ENCODE measurements around the gene GPR137B.

DNA sequence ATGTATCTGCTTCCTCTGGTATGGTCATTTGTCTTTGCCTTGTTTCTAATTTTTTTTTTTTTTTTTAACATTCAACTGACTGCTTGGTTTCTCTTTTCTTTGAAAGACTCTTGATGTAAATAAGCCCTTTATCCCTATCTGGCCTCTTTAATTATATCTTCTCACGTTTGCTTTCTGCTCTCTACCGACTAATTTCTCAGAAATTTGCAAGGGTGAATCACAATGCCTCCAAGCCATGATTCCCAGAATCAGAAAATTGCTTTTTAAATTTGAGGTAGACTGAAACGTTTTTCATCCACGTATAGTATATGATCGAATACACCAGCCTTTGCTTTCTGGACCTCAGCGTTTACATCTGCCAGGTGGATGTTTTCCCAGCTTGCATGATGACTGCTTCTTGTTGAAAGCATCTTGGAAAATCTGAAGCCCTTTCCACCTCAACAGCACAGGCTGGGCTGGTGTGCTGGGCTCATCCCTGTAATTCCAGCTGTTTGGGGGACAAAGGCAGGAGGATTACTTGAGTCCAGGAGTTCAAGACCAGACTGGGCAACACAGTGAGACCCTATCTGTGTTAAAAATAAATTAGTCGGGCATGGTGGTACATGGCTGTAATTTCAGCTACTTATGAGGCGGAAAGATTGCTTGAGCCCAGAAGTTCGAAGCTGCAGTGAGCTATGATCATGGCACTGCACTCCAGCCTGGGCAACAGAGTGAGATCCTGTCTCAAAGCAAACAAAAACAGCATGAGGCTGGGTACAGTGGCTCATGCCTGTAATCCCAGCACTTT is 35.0 kb upstream of the GPR137B start:
- no peak for TF ChIP-seq CTCF (IDR thresholded peaks at IDR 0.05)
- TF ChIP-seq POLR2AphosphoS5 (IDR thresholded peaks at IDR 0.05): no peak
- no peak for TF ChIP-seq POLR2A (IDR thresholded peaks at IDR 0.05)

Data from transverse colon (tissue), 4 donors.